HEK293 (cell line): ENCODE results near the gene ADNP.

Source experiments
- KLF10 ChIP-seq: fragments of 450-650 bp; IDR thresholded peaks from 2 replicates; pipeline ENCODE4 v1.5.1; 2018; ENCODE audit warnings: missing biosample characterization, mild to moderate bottlenecking, missing genetic modification characterization
- MEIS1 ChIP-seq: sonication (generic); formaldehyde crosslinking; IDR thresholded peaks from 2 replicates; pipeline ENCODE4 v1.8.1; 2022; ENCODE audit warnings: missing genetic modification reagents, mild to moderate bottlenecking, borderline replicate concordance
- PRDM10 ChIP-seq: fragments of 450-650 bp; formaldehyde crosslinking; IDR thresholded peaks from 2 replicates; pipeline ENCODE4 v1.5.1; 2016; ENCODE audit warnings: missing biosample characterization, missing genetic modification characterization
- REPIN1 ChIP-seq: fragments of 450-650 bp; formaldehyde crosslinking; IDR thresholded peaks from 2 replicates; pipeline ENCODE4 v1.5.1; 2017; ENCODE audit warnings: missing biosample characterization, missing genetic modification characterization, low read depth
- YY1 ChIP-seq: fragments of 450-650 bp; formaldehyde crosslinking; IDR thresholded peaks from 2 replicates; pipeline ENCODE4 v1.5.1; 2018; ENCODE audit warnings: missing biosample characterization, missing genetic modification characterization
- ZBTB1 ChIP-seq: fragments of 450-650 bp; formaldehyde crosslinking; IDR thresholded peaks from 2 replicates; pipeline ENCODE4 v1.5.1; 2016; ENCODE audit warnings: missing biosample characterization, missing genetic modification characterization
- ZNF274 ChIP-seq, 2 experiments: fragments of 200-500 bp in 1 of 2; fragments of 450-650 bp in 1 of 2; sonication (Bioruptor generic) in 1 of 2; formaldehyde crosslinking in 1 of 2; IDR thresholded peaks; 2 replicates each; pipeline versions ENCODE4 v1.5.1 to v1.6.1; 2014 to 2016; ENCODE audit warnings: borderline replicate concordance in 1 of 2, inconsistent platforms in 1 of 2, low read length in 1 of 2, missing biosample characterization in 1 of 2, missing genetic modification characterization in 1 of 2
- ZNF324 ChIP-seq: fragments of 450-650 bp; formaldehyde crosslinking; IDR thresholded peaks from 2 replicates; pipeline ENCODE4 v1.5.1; 2016; ENCODE audit warnings: missing biosample characterization, missing genetic modification characterization
- ZNF362 ChIP-seq: fragments of 450-650 bp; formaldehyde crosslinking; IDR thresholded peaks from 2 replicates; pipeline ENCODE4 v1.5.1; 2016; ENCODE audit warnings: missing biosample characterization, missing genetic modification characterization
- ZNF555 ChIP-seq: fragments of 450-650 bp; formaldehyde crosslinking; conservative IDR thresholded peaks from 2 replicates; pipeline ENCODE4 v1.5.1; 2017; ENCODE audit warnings: missing biosample characterization, mild to moderate bottlenecking, missing genetic modification characterization, inconsistent platforms
- ZNF677 ChIP-seq: fragments of 450-650 bp; IDR thresholded peaks from 2 replicates; pipeline ENCODE4 v1.5.0; 2018; ENCODE audit warnings: missing biosample characterization, mild to moderate bottlenecking, missing genetic modification characterization, moderate library complexity
- TF ChIP-seq, protein P1 (sequence below): IDR thresholded peaks from 2 replicates; pipeline ENCODE4 v1.6.1; 2011; ENCODE audit warnings: mild to moderate bottlenecking, low read depth, low read length, borderline replicate concordance
- TF ChIP-seq, protein P2 (sequence below): fragments of 450-650 bp; formaldehyde crosslinking; IDR thresholded peaks from 2 replicates; pipeline ENCODE4 v1.5.1; 2016; ENCODE audit warnings: missing biosample characterization, missing genetic modification characterization, low read depth
- TF ChIP-seq, protein P3 (sequence below): fragments of 450-650 bp; formaldehyde crosslinking; IDR thresholded peaks from 2 replicates; pipeline ENCODE4 v1.5.1; 2016; ENCODE audit warnings: missing biosample characterization, missing genetic modification characterization

GRCh38 chr20:50855498-50856474, 75.5 kb downstream of the ADNP start:
- no peak for TF ChIP-seq ZNF324
- no peak for TF ChIP-seq REPIN1 (tag by site-specific recombination)
- no peak for TF ChIP-seq ZBTB1 (tag by site-specific recombination)
- TF ChIP-seq YY1 (tag by site-specific recombination), result no peak
- no peak for TF ChIP-seq ZNF362 (tag by site-specific recombination)
- TF ChIP-seq PRDM10 (tag by site-specific recombination), result no peak; the same call in 1 of the 2 replicates
- no peak for TF ChIP-seq ZNF555 (tag by site-specific recombination)
- TF ChIP-seq, protein P1, sequence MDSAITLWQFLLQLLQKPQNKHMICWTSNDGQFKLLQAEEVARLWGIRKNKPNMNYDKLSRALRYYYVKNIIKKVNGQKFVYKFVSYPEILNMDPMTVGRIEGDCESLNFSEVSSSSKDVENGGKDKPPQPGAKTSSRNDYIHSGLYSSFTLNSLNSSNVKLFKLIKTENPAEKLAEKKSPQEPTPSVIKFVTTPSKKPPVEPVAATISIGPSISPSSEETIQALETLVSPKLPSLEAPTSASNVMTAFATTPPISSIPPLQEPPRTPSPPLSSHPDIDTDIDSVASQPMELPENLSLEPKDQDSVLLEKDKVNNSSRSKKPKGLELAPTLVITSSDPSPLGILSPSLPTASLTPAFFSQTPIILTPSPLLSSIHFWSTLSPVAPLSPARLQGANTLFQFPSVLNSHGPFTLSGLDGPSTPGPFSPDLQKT, result no peak
- TF ChIP-seq, protein P2, sequence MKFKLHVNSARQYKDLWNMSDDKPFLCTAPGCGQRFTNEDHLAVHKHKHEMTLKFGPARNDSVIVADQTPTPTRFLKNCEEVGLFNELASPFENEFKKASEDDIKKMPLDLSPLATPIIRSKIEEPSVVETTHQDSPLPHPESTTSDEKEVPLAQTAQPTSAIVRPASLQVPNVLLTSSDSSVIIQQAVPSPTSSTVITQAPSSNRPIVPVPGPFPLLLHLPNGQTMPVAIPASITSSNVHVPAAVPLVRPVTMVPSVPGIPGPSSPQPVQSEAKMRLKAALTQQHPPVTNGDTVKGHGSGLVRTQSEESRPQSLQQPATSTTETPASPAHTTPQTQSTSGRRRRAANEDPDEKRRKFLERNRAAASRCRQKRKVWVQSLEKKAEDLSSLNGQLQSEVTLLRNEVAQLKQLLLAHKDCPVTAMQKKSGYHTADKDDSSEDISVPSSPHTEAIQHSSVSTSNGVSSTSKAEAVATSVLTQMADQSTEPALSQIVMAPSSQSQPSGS (tag by site-specific recombination), result no peak
- no peak for TF ChIP-seq ZNF677 (tag by site-specific recombination)
- TF ChIP-seq, protein P3, sequence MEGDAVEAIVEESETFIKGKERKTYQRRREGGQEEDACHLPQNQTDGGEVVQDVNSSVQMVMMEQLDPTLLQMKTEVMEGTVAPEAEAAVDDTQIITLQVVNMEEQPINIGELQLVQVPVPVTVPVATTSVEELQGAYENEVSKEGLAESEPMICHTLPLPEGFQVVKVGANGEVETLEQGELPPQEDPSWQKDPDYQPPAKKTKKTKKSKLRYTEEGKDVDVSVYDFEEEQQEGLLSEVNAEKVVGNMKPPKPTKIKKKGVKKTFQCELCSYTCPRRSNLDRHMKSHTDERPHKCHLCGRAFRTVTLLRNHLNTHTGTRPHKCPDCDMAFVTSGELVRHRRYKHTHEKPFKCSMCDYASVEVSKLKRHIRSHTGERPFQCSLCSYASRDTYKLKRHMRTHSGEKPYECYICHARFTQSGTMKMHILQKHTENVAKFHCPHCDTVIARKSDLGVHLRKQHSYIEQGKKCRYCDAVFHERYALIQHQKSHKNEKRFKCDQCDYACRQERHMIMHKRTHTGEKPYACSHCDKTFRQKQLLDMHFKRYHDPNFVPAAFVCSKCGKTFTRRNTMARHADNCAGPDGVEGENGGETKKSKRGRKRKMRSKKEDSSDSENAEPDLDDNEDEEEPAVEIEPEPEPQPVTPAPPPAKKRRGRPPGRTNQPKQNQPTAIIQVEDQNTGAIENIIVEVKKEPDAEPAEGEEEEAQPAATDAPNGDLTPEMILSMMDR (tag by site-specific recombination), result no peak
- TF ChIP-seq ZNF274 (IDR thresholded peaks at IDR 0.05; ENCODE audit: low read length), result no peak
- no peak for TF ChIP-seq ZNF274 (tag by site-specific recombination; IDR thresholded peaks at IDR 0.05; ENCODE audit: borderline replicate concordance)
- no peak for TF ChIP-seq MEIS1 (CRISPR knock-in tag)
- TF ChIP-seq KLF10 (tag by site-specific recombination), result no peak
